ENCODE measurements around the gene PIAS3. TPM values are rescaled to one million over a fixed set of nuclear protein-coding genes. Genes with fewer than 3 reads are reported as not detected.

Gene PIAS3
- total RNA-seq (2014; rRNA removed; shearing (Covaris generic)), result 31.5 and 36.6 TPM in 2 replicates

- peak; percentile 92 for DNase-seq (ENCODE audit: low read depth)
Measured at GRCh38 chr1:145858901-145859490, at the start of gene PIAS3. PIAS3 (minus strand) TSS chr1:145859081; CDS start chr1:145858990, 91 bp downstream.

- peak; percentile 25 for DNase-seq (ENCODE audit: low read depth)
Measured at GRCh38 chr1:145908653-145909052, 49.8 kb upstream of the PIAS3 start.

- DNase-seq (ENCODE audit: low read depth), result no peak
Measured at GRCh38 chr1:145906954-145907753, 48.3 kb upstream of the PIAS3 start.

- no peak for DNase-seq (ENCODE audit: low read depth)
Measured at GRCh38 chr1:145901312-145902021, 42.6 kb upstream of the PIAS3 start.

GRCh38 chr1:145898756-145899155, 39.9 kb upstream of the PIAS3 start:
- DNase-seq (ENCODE audit: low read depth), result no peak

GRCh38 chr1:145897969-145898368, 39.1 kb upstream of the PIAS3 start:
- no peak for DNase-seq (ENCODE audit: low read depth)

GRCh38 chr1:145895471-145895870, 36.6 kb upstream of the PIAS3 start:
- DNase-seq (ENCODE audit: low read depth), result no peak

GRCh38 chr1:145893306-145894055, 34.6 kb upstream of the PIAS3 start:
- DNase-seq (ENCODE audit: low read depth), result no peak

- peak; percentile 72 for DNase-seq (ENCODE audit: low read depth)
Measured at GRCh38 chr1:145892486-145893087, 33.7 kb upstream of the PIAS3 start.

- DNase-seq (ENCODE audit: low read depth), result peak; percentile 100
Measured at GRCh38 chr1:145891587-145892485, 33.0 kb upstream of the PIAS3 start.

GRCh38 chr1:145891143-145891542, 32.3 kb upstream of the PIAS3 start:
- DNase-seq (ENCODE audit: low read depth), result peak; percentile 29

- no peak for DNase-seq (ENCODE audit: low read depth)
Measured at GRCh38 chr1:145889722-145890121, 30.8 kb upstream of the PIAS3 start.

GRCh38 chr1:145887631-145888030, 28.8 kb upstream of the PIAS3 start:
- peak; percentile 43 for DNase-seq (ENCODE audit: low read depth)

- no peak for DNase-seq (ENCODE audit: low read depth)
Measured at GRCh38 chr1:145886816-145887215, 27.9 kb upstream of the PIAS3 start.

GRCh38 chr1:145886390-145886789, 27.5 kb upstream of the PIAS3 start:
- DNase-seq (ENCODE audit: low read depth), result no peak

- peak; percentile 73 for DNase-seq (ENCODE audit: low read depth)
Measured at GRCh38 chr1:145885738-145886287, 26.9 kb upstream of the PIAS3 start, which contains the start of gene ANKRD35. ANKRD35 (minus strand) TSS chr1:145885866; CDS start chr1:145885758, 108 bp downstream.

GRCh38 chr1:145884675-145885074, 25.8 kb upstream of the PIAS3 start:
- DNase-seq (ENCODE audit: low read depth), result peak; percentile 33

- no peak for DNase-seq (ENCODE audit: low read depth)
Measured at GRCh38 chr1:145879775-145880174, 20.9 kb upstream of the PIAS3 start.

- DNase-seq (ENCODE audit: low read depth), result no peak
Measured at GRCh38 chr1:145878724-145879123, 19.8 kb upstream of the PIAS3 start.

GRCh38 chr1:145877923-145878486, 19.1 kb upstream of the PIAS3 start:
- peak; percentile 22 for DNase-seq (ENCODE audit: low read depth)

Data from M059J (cell line).